PC-9 (cell line): ENCODE measurements around the gene HCRT. TPM values are rescaled to one million over a fixed set of nuclear protein-coding genes. Genes with fewer than 3 reads are reported as not detected.

Experiments
- total RNA-seq: library from RNA; stranded (reverse); gene quantifications from 2 replicates; pipeline ENCODE4 v1.2.3, GENCODE V29; 2021

HCRT gene
- total RNA-seq, 1 experiment from 2014 or later: not detected

Other genes with a start within 250 kb of the HCRT start
- gene CNP, start 218.7 kb downstream of the HCRT start, total RNA-seq: 60.6 and 64.7 TPM in 2 replicates
- gene DNAJC7, start 168.0 kb downstream of the HCRT start, total RNA-seq: 75.5 and 96.1 TPM in 2 replicates
- gene NKIRAS2, start 165.4 kb downstream of the HCRT start, total RNA-seq: 38.3 and 39.7 TPM in 2 replicates
- 3.4 and 3.7 TPM in 2 replicates for gene C17orf113, start 134.9 kb downstream of the HCRT start, total RNA-seq
- 1.7 and 2.1 TPM in 2 replicates for gene ZNF385C, start 87.0 kb downstream of the HCRT start, total RNA-seq
- 17.9 and 26.0 TPM in 2 replicates for gene DHX58, start 72.7 kb downstream of the HCRT start, total RNA-seq
- gene KAT2A, start 64.1 kb downstream of the HCRT start, total RNA-seq: 42.1 and 47.6 TPM in 2 replicates
- gene HSPB9, start 62.6 kb downstream of the HCRT start, total RNA-seq: 0.33 TPM in 1 of 2 replicates, not detected in the other
- 97.0 and 120 TPM in 2 replicates for gene RAB5C, start 30.5 kb downstream of the HCRT start, total RNA-seq
- gene KCNH4, start 4.3 kb downstream of the HCRT start, total RNA-seq: not detected in 2 replicates
- 21.5 and 28.6 TPM in 2 replicates for gene GHDC, start 9.0 kb upstream of the HCRT start, total RNA-seq
- 19.5 and 21.1 TPM in 2 replicates for gene STAT5B, start 90.9 kb upstream of the HCRT start, total RNA-seq
- gene STAT5A, start 103.0 kb upstream of the HCRT start, total RNA-seq: 3.4 and 12.1 TPM in 2 replicates
- 65.2 and 74.6 TPM in 2 replicates for gene STAT3, start 203.0 kb upstream of the HCRT start, total RNA-seq
- 154 and 170 TPM in 2 replicates for gene CAVIN1, start 237.8 kb upstream of the HCRT start, total RNA-seq